A549 treated with Hydrocortisone at 1 μM for 4 hours (cell line): ENCODE results near the gene ATP13A5. TPM values are rescaled to one million over a fixed set of nuclear protein-coding genes. Genes with fewer than 3 reads are reported as not detected.

ENCODE experiments used
- total RNA-seq: library from RNA; stranded (reverse); fragments of 200-300 nt; extraction: Qiagen RNA extraction; gene quantifications from 5 replicates; pipeline ENCODE4 v1.2.3, GENCODE V29; 2022

The ATP13A5 gene, protein sequence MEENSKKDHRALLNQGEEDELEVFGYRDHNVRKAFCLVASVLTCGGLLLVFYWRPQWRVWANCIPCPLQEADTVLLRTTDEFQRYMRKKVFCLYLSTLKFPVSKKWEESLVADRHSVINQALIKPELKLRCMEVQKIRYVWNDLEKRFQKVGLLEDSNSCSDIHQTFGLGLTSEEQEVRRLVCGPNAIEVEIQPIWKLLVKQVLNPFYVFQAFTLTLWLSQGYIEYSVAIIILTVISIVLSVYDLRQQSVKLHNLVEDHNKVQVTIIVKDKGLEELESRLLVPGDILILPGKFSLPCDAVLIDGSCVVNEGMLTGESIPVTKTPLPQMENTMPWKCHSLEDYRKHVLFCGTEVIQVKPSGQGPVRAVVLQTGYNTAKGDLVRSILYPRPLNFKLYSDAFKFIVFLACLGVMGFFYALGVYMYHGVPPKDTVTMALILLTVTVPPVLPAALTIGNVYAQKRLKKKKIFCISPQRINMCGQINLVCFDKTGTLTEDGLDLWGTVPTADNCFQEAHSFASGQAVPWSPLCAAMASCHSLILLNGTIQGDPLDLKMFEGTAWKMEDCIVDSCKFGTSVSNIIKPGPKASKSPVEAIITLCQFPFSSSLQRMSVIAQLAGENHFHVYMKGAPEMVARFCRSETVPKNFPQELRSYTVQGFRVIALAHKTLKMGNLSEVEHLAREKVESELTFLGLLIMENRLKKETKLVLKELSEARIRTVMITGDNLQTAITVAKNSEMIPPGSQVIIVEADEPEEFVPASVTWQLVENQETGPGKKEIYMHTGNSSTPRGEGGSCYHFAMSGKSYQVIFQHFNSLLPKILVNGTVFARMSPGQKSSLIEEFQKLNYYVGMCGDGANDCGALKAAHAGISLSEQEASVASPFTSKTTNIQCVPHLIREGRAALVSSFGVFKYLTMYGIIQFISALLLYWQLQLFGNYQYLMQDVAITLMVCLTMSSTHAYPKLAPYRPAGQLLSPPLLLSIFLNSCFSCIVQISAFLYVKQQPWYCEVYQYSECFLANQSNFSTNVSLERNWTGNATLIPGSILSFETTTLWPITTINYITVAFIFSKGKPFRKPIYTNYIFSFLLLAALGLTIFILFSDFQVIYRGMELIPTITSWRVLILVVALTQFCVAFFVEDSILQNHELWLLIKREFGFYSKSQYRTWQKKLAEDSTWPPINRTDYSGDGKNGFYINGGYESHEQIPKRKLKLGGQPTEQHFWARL
- not detected in 5 replicates for total RNA-seq

DNA sequence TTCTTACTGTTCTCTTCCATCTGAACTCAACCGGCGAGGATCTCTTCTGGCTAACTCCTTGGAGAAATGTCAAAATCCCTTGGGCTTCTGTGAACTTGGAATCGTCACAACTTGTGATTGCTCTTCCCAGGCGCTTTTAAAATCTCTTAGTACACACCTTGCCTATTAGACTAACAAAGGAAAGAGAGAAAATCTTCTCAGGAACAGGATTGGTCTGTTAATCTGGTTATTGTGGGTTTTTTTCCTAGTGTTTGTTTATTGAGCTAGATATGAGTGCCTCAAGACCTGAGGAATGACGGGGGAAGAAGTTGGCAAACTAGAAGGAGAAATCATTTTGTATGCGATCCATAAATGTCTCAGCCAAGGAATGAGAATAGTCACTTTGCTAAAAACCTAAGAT is at the start of gene ATP13A5:
TSS of gene ATP13A5 (minus strand) at position 48 of the 400 bp plus-strand sequence. CDS start at position 20, 28 bp downstream.

DNA sequence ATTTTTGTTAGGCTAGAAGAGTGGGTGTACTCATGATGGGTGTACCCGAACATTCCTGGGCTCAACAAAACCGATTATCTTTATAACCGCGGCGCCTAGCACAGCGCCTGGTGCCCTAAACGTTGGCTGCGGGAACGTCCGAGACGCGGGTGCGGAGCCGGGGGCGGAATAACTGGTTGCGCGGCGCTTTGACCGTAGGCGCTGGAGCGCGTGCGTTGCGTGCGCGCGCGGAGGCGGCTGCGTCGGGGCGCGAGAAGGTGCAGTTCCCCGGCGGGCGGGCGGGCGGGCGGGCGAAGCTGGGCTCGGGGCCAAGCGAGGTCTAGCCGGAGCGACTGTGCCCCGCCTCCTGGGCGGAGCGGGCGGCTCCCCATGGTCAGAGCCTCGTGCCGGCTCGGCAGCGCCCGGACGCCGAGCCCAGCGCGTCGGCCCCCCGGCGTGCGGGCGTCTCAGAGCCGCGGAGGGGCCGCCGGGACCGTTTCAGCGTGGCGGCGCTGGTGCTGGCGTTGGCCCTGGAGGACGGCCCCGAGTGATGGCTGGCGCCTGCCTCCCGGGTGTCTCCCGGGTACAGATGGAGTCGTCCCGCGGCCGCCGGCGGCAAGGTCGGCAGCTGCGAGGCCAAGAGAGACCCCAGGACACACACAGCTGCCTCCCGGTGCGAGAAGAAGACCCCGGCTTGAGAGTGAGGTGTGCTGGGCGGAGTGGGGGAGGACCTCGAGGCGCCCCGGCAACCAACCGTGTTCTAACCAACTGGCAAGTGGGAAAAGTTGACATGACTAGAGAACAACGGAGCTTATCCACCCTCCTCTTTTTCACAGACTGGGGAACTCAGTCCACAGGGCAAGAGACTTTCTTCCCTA is 137.5 kb downstream of the ATP13A5 start, which contains the start of gene PLAAT1:
TSS of gene PLAAT1 (plus strand) at position 373 of the 857 bp plus-strand sequence. CDS start 14,429 bp downstream, outside the sequence.

Other genes starting within 250 kb of the ATP13A5 start
- gene PLAAT1, start 137.5 kb downstream of the ATP13A5 start, total RNA-seq = 0.13 to 0.17 TPM in 2 of 5 replicates, not detected in the others
- gene ATP13A4, start 176.1 kb upstream of the ATP13A5 start, total RNA-seq = 0.10 TPM in 1 of 5 replicates, not detected in the others
- 25.8 to 37.9 TPM (median 26.3 TPM) in 5 replicates for gene OPA1, start 214.5 kb upstream of the ATP13A5 start, total RNA-seq